Glomerular endothelial cell (primary cell): ENCODE results near the gene PHLDB3. TPM values are rescaled to one million over a fixed set of nuclear protein-coding genes. Genes with fewer than 3 reads are reported as not detected.

Experiments
- total RNA-seq: library from RNA; depleted of rRNA; stranded (reverse); fragments of >200 nt; gene quantifications from 2 replicates; pipeline ENCODE4 v1.2.3, GENCODE V29; 2015

PHLDB3 gene
- total RNA-seq, 1 donor from 2014 or later: 8.2 TPM

Other genes with a start within 250 kb of the PHLDB3 start
- gene PSG9, start 235.2 kb downstream of the PHLDB3 start, total RNA-seq: 0.12 TPM in 1 of 2 replicates, not detected in the other
- 0.06 and 1.0 TPM in 2 replicates for gene CD177, start 151.1 kb downstream of the PHLDB3 start, total RNA-seq
- gene TEX101, start 89.9 kb downstream of the PHLDB3 start, total RNA-seq: not detected in 2 replicates
- not detected in 2 replicates for gene LYPD3, start 39.1 kb downstream of the PHLDB3 start, total RNA-seq
- 44.6 and 76.0 TPM in 2 replicates for gene ETHE1, start 22.5 kb upstream of the PHLDB3 start, total RNA-seq
- gene ZNF575, start 28.4 kb upstream of the PHLDB3 start, total RNA-seq: not detected in 2 replicates
- gene XRCC1, start 70.8 kb upstream of the PHLDB3 start, total RNA-seq: 28.5 and 34.3 TPM in 2 replicates
- 2.5 TPM in 1 of 2 replicates, not detected in the other for gene PINLYP, start 71.1 kb upstream of the PHLDB3 start, total RNA-seq
- gene IRGQ, start 91.4 kb upstream of the PHLDB3 start, total RNA-seq: 38.3 and 58.3 TPM in 2 replicates
- 8.6 and 11.2 TPM in 2 replicates for gene ZNF576, start 91.8 kb upstream of the PHLDB3 start, total RNA-seq
- gene SRRM5, start 107.3 kb upstream of the PHLDB3 start, total RNA-seq: 0.29 TPM in 1 of 2 replicates, not detected in the other
- gene ZNF428, start 114.9 kb upstream of the PHLDB3 start, total RNA-seq: 62.6 and 72.5 TPM in 2 replicates
- gene CADM4, start 135.1 kb upstream of the PHLDB3 start, total RNA-seq: 5.7 and 8.3 TPM in 2 replicates
- gene PLAUR, start 165.4 kb upstream of the PHLDB3 start, total RNA-seq: 99.7 and 140 TPM in 2 replicates
- not detected in 2 replicates for gene IRGC, start 211.3 kb upstream of the PHLDB3 start, total RNA-seq